Liver (tissue), 2 donors: ENCODE measurements around the gene CFTR.

Experiments
- EGR1 ChIP-seq, 2 donors: IDR thresholded peaks; 2 replicates each; pipeline ENCODE4 v1.6.1; 2016 to 2018; ENCODE audit warnings: antibody characterized with exemption in 2 of 2, low read depth in 2 of 2
- RXRA ChIP-seq, 2 donors: IDR thresholded peaks; 2 replicates each; pipeline ENCODE4 v1.6.1; 2017 to 2018; ENCODE audit warnings: antibody characterized with exemption in 2 of 2, mild to moderate bottlenecking in 1 of 2
- donor health status: healthy.

- TF ChIP-seq EGR1 (IDR thresholded peaks at IDR 0.05; ENCODE audit: low read depth in 2 of 2) (no peak), RXRA (IDR thresholded peaks at IDR 0.05) (peak in 1 of 2 donors; percentile 58)
These were observed 125.9 kb downstream of the CFTR start for GRCh38 chr7:117605712-117606111.
